WTC11 (cell line): Measurements from ENCODE around the gene GPRIN2. TPM values are rescaled to one million over a fixed set of nuclear protein-coding genes. Genes with fewer than 3 reads are reported as not detected.
A peak's percentile ranks its signal among the peaks of the same experiment; 100 is the strongest.

ENCODE experiments used
- CDX4 ChIP-seq: fragments of 250-450 bp; sonication (Bioruptor Pico); IDR thresholded peaks from 2 replicates; pipeline ENCODE4 v1.9.0; 2021; ENCODE audit warnings: moderate library complexity, mild to moderate bottlenecking, inconsistent platforms, borderline replicate concordance
- CREM ChIP-seq: sonication (generic); formaldehyde crosslinking; IDR thresholded peaks from 2 replicates; pipeline ENCODE4 v1.8.1; 2022; ENCODE audit warnings: mild to moderate bottlenecking, missing genetic modification reagents, moderate library complexity
- ELF4 ChIP-seq: sonication (generic); formaldehyde crosslinking; IDR thresholded peaks from 2 replicates; pipeline ENCODE4 v1.8.1; 2022; ENCODE audit warnings: low read depth, mild to moderate bottlenecking, moderate library complexity, missing genetic modification reagents
- EMX1 ChIP-seq: fragments of 250-450 bp; sonication (Bioruptor Pico); IDR thresholded peaks from 2 replicates; pipeline ENCODE4 v1.8.0; 2021; ENCODE audit warnings: mild to moderate bottlenecking
- ERG ChIP-seq: fragments of 250-450 bp; sonication (Bioruptor Pico); IDR thresholded peaks from 2 replicates; pipeline ENCODE4 v1.8.0; 2021; ENCODE audit warnings: mild to moderate bottlenecking
- ESRRA ChIP-seq: sonication (generic); formaldehyde crosslinking; IDR thresholded peaks from 2 replicates; pipeline ENCODE4 v1.8.1; 2022; ENCODE audit warnings: mild to moderate bottlenecking, missing genetic modification reagents, borderline replicate concordance
- ETV6 ChIP-seq: sonication (generic); formaldehyde crosslinking; IDR thresholded peaks from 2 replicates; pipeline ENCODE4 v1.8.1; 2022; ENCODE audit warnings: mild to moderate bottlenecking, missing genetic modification reagents
- IRF1 ChIP-seq: sonication (generic); formaldehyde crosslinking; IDR thresholded peaks from 2 replicates; pipeline ENCODE4 v1.8.0; 2023; ENCODE audit warnings: missing genetic modification reagents
- IRF2 ChIP-seq: sonication (generic); formaldehyde crosslinking; IDR thresholded peaks from 2 replicates; pipeline ENCODE4 v1.8.0; 2022; ENCODE audit warnings: low read depth, missing genetic modification reagents, borderline replicate concordance
- JUN ChIP-seq: sonication (generic); formaldehyde crosslinking; IDR thresholded peaks from 2 replicates; pipeline ENCODE4 v1.8.0; 2023; ENCODE audit warnings: mild to moderate bottlenecking, missing genetic modification reagents
- KAT7 ChIP-seq: sonication (generic); formaldehyde crosslinking; IDR thresholded peaks from 2 replicates; pipeline ENCODE4 v1.8.1; 2023; ENCODE audit warnings: missing genetic modification reagents, mild to moderate bottlenecking, borderline replicate concordance
- MLX ChIP-seq: sonication (generic); formaldehyde crosslinking; IDR thresholded peaks from 2 replicates; pipeline ENCODE4 v1.8.1; 2023; ENCODE audit warnings: mild to moderate bottlenecking, missing genetic modification reagents, moderate library complexity
- MYBL2 ChIP-seq: sonication (generic); formaldehyde crosslinking; IDR thresholded peaks from 2 replicates; pipeline ENCODE4 v1.8.1; 2023; ENCODE audit warnings: mild to moderate bottlenecking, moderate library complexity, missing genetic modification reagents
- NFATC4 ChIP-seq: fragments of 250-450 bp; sonication (Bioruptor Pico); IDR thresholded peaks from 2 replicates; pipeline ENCODE4 v1.9.0; 2021; ENCODE audit warnings: mild to moderate bottlenecking
- NR1H2 ChIP-seq: sonication (generic); formaldehyde crosslinking; IDR thresholded peaks from 2 replicates; pipeline ENCODE4 v1.9.0; 2021; ENCODE audit warnings: mild to moderate bottlenecking, moderate library complexity, missing genetic modification reagents
- NR2C2 ChIP-seq: sonication (generic); formaldehyde crosslinking; IDR thresholded peaks from 2 replicates; pipeline ENCODE4 v1.8.0; 2022; ENCODE audit warnings: mild to moderate bottlenecking, missing genetic modification reagents
- OVOL2 ChIP-seq: fragments of 250-450 bp; sonication (Bioruptor Pico); IDR thresholded peaks from 2 replicates; pipeline ENCODE4 v1.9.0; 2021; ENCODE audit warnings: mild to moderate bottlenecking, borderline replicate concordance
- PRDM15 ChIP-seq: sonication (generic); formaldehyde crosslinking; IDR thresholded peaks from 2 replicates; pipeline ENCODE4 v1.8.0; 2022; ENCODE audit warnings: missing genetic modification reagents
- PREB ChIP-seq: sonication (generic); formaldehyde crosslinking; IDR thresholded peaks from 2 replicates; pipeline ENCODE4 v1.8.1; 2022; ENCODE audit warnings: mild to moderate bottlenecking, missing genetic modification reagents, moderate library complexity, borderline replicate concordance
- PRRX2 ChIP-seq: fragments of 250-450 bp; sonication (Bioruptor Pico); IDR thresholded peaks from 2 replicates; pipeline ENCODE4 v1.8.0; 2021; ENCODE audit warnings: mild to moderate bottlenecking
- SMAD4 ChIP-seq: sonication (generic); formaldehyde crosslinking; IDR thresholded peaks from 2 replicates; pipeline ENCODE4 v1.8.0; 2022; ENCODE audit warnings: mild to moderate bottlenecking, missing genetic modification reagents
- TP53 ChIP-seq: sonication (generic); formaldehyde crosslinking; IDR thresholded peaks from 2 replicates; pipeline ENCODE4 v1.8.1; 2023; ENCODE audit warnings: mild to moderate bottlenecking, missing genetic modification reagents
- USF1 ChIP-seq: sonication (generic); formaldehyde crosslinking; IDR thresholded peaks from 2 replicates; pipeline ENCODE4 v1.8.0; 2022; ENCODE audit warnings: mild to moderate bottlenecking, missing genetic modification reagents
- ZBTB21 ChIP-seq: sonication (generic); formaldehyde crosslinking; IDR thresholded peaks from 2 replicates; pipeline ENCODE4 v1.8.1; 2023; ENCODE audit warnings: mild to moderate bottlenecking, missing genetic modification reagents, borderline replicate concordance
- ZBTB43 ChIP-seq: sonication (generic); formaldehyde crosslinking; IDR thresholded peaks from 2 replicates; pipeline ENCODE4 v1.8.1; 2023; ENCODE audit warnings: mild to moderate bottlenecking, missing genetic modification reagents
- ZMAT4 ChIP-seq: fragments of 250-450 bp; sonication (Bioruptor Pico); IDR thresholded peaks from 2 replicates; pipeline ENCODE4 v1.9.0; 2021; ENCODE audit warnings: mild to moderate bottlenecking
- ZNF219 ChIP-seq: sonication (generic); formaldehyde crosslinking; IDR thresholded peaks from 2 replicates; pipeline ENCODE4 v1.8.0; 2023; ENCODE audit warnings: missing genetic modification reagents, mild to moderate bottlenecking, borderline replicate concordance
- ZNF263 ChIP-seq: sonication (generic); formaldehyde crosslinking; IDR thresholded peaks from 2 replicates; pipeline ENCODE4 v1.8.1; 2022; ENCODE audit warnings: low read depth, mild to moderate bottlenecking, moderate library complexity, missing genetic modification reagents
- ZNF396 ChIP-seq: fragments of 250-450 bp; sonication (Bioruptor Pico); IDR thresholded peaks from 2 replicates; pipeline ENCODE4 v1.8.0; 2021; ENCODE audit warnings: mild to moderate bottlenecking, moderate library complexity, borderline replicate concordance
- total RNA-seq: library from RNA; stranded (reverse); gene quantifications from 3 replicates; pipeline ENCODE4 v1.2.3, GENCODE V29; 2021

The GPRIN2 gene
- total RNA-seq, 1 experiment from 2014 or later, result 17.5 TPM

GRCh38 chr10:46555713-46556514, 544 bp downstream of the GPRIN2 start (continued):
- TF ChIP-seq IRF1 (no peak), IRF2 (no peak), ELF4 (CRISPR knock-in tag) (no peak), JUN (peak; percentile 9; the same call in 1 of the 2 replicates), NFATC4 (CRISPR knock-in tag) (no peak), CREM (no peak), ZMAT4 (CRISPR knock-in tag) (no peak), CDX4 (CRISPR knock-in tag) (no peak), PRDM15 (CRISPR knock-in tag) (no peak), NR2C2 (CRISPR knock-in tag) (0 out of 2 replicates have a peak, but pooled peaks have one; percentile 39), ZNF263 (CRISPR knock-in tag) (0 out of 2 replicates have a peak, but pooled peaks have one; percentile 49), NR1H2 (CRISPR knock-in tag) (no peak), SMAD4 (peak; percentile 72; the same call in 1 of the 2 replicates), ERG (CRISPR knock-in tag) (no peak), PRRX2 (CRISPR knock-in tag) (no peak), ESRRA (CRISPR knock-in tag) (no peak), KAT7 (CRISPR knock-in tag) (no peak), OVOL2 (CRISPR knock-in tag) (no peak), TP53 (CRISPR knock-in tag) (peak; percentile 76), EMX1 (CRISPR knock-in tag) (no peak), MLX (CRISPR knock-in tag) (no peak), ZBTB43 (CRISPR knock-in tag) (no peak), PREB (no peak), MYBL2 (CRISPR knock-in tag) (no peak), USF1 (peak; percentile 58), ETV6 (CRISPR knock-in tag) (0 out of 2 replicates have a peak, but pooled peaks have one; percentile 60), ZNF396 (no peak), ZNF219 (CRISPR knock-in tag) (0 out of 2 replicates have a peak, but pooled peaks have one; percentile 53), ZBTB21 (CRISPR knock-in tag) (peak; percentile 81)
